ENCODE results near the gene ASTN2.
"Not testable (repeated sequence)": the region's sequence is repeated elsewhere in the genome, so short reads cannot be mapped to it uniquely, and the experiment has no call there.

Gene ASTN2

DNA sequence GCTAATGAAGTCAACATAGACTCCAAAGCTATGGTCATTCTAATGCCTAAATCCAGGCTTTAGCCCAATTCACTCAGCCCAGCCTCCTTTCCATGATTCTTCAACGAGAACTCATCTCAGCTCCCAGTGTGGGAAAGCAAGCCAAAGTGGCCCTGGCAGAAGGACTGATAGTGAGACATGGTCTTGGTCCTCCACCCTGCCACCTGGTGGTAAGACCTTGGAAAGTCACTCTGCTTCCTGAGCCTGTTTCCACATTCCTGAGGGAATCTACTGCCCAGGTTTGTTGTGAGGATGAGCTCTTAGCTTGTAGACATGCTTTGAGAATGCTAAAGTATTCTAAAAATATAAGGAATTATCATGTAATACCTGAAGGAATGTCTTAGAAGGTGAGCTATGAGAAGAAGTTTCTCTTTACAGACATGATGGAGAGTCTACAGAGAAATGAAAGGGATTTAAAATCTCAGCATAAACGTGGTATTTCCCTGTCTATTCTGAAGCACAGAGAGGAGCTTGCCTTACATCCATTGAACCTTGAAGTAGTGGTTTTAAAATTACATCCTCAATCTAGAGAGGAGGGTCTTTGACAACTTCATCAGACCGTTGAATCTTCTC, 554.2 kb downstream of the ASTN2 start:
- no peak for TF ChIP-seq POLR2A (IDR thresholded peaks at IDR 0.05; ENCODE audit: low read depth, low read length)
- DNase-seq (ENCODE audit: insufficient read length, low spot score) = peak; percentile 89
- FAIRE-seq = peak; percentile 98

DNA sequence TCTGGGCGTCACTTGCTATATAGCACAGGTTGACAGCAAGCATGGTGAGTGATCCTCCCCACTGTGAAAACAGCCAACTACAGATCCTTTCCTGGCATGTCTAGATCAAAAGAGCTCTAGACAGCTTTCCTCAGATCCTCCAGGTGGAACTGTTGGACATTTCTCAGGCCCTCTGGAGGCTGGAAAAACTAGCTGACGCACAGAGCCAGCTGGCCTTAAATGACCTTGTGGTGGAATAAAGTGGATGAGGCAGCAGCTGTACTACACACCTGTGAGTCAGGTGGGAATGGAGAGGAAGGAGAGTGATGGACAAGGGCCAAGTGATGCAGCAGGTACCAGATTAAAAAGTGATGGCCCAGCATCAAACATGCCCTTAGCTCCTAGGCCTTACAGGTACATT, 555.1 kb downstream of the ASTN2 start:
- DNase-seq (ENCODE audit: insufficient read length, low spot score) (no peak), FAIRE-seq (no peak)
- TF ChIP-seq POLR2A (IDR thresholded peaks at IDR 0.05; ENCODE audit: low read depth, low read length) = no peak

DNA sequence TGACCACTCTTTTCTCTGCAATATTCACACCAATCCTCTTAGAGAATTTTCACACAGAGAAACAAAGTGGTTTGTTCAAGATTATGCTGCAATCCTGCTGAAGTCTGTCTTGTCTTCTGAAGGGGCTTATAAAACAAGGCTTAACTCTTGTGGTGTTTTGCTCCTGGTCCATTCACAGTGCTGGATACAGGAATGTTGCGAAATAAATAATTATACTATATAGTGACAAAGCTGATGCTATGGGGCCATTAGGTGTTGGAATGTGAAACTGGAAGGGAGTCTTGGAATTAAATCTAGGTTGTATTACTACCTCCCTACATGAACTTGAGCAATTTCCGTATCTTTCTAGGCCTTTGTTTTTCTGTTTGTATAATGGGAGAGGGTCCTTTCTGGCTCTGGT, 557.5 kb downstream of the ASTN2 start:
- FAIRE-seq (no peak), DNase-seq (ENCODE audit: insufficient read length, low spot score) (no peak)
- TF ChIP-seq POLR2A (IDR thresholded peaks at IDR 0.05; ENCODE audit: low read depth, low read length) = no peak

DNA sequence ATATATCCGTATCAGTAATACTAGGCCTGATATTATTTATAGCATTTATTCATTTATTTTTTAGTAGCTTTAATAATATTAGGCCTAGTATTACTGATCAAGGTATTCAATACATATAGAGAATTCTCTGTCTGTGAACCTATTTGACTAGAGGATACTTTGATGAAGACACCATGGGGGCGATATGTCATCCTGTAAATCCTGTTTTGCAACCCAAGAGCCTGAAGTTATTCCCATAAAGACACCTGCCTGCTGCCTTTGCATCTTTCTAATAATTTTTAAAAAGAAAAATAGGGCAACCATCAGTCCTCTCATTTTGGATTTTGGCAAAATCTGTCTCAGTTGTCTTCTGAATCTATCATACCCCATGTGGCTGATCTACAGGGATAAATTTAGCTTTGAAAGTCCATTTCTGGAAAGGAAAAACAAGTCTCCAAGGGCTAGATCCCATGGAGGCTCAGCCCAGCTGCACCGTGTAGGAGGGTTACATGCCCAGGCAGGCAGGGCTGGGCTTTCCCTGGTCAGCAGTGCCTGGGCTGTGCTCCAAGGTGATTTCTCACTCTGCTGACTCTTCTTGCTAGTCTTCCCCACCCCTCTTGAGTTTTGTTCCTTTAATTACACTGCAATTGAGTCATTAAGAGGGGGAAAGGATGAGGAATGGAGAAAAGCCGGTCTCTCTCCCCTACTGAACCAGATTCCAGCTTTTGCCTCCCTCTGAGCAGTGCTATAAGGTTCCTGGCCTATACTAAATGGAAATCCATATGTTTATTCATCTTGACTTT, 558.8 kb downstream of the ASTN2 start:
- no peak for TF ChIP-seq POLR2A (IDR thresholded peaks at IDR 0.05; ENCODE audit: low read depth, low read length)
- FAIRE-seq (no peak), DNase-seq (ENCODE audit: insufficient read length, low spot score) (no peak)

DNA sequence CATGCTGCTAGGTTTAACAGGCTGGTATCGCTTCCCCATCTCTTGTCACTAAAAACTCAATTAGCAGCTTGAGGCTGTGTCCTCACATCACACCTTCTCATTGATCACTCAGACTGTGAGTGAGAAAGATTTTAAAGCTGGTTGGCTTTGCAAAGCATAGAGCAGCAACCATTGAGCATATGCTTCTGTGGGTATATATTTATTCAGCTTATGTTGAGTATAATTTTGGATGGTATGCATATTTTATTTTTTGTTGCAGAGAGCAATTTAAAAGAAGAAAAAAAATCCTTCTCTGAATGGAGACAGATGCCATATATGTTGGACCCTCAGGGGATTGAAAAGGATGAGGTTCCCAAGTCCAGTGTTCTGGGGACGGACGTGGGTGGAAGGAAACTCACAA, 565.1 kb downstream of the ASTN2 start:
- DNase-seq (ENCODE audit: insufficient read length, low spot score) = no peak
- TF ChIP-seq POLR2A (IDR thresholded peaks at IDR 0.05; ENCODE audit: low read depth, low read length) = no peak
- FAIRE-seq = no peak

DNA sequence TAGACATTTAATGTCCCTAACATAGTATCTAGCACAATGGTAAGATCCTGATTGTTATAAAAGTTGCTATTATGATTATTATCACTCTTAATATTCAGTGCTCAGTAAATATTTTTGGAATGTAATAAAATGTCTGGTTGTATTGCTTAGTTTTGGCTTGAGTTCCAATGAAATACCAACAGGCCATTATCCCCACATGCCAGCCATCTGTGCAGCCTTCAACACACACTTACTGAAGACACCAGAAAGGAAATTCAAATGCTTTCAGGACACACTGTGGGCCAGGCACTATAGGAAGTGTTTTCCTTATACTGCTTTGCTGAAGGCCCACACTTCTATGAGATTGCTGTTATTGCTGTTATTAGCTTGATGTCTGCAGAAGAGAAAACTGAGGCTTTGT, 570.2 kb downstream of the ASTN2 start:
- no peak for TF ChIP-seq POLR2A (IDR thresholded peaks at IDR 0.05; ENCODE audit: low read depth, low read length)
- FAIRE-seq (no peak), DNase-seq (ENCODE audit: insufficient read length, low spot score) (no peak)

DNA sequence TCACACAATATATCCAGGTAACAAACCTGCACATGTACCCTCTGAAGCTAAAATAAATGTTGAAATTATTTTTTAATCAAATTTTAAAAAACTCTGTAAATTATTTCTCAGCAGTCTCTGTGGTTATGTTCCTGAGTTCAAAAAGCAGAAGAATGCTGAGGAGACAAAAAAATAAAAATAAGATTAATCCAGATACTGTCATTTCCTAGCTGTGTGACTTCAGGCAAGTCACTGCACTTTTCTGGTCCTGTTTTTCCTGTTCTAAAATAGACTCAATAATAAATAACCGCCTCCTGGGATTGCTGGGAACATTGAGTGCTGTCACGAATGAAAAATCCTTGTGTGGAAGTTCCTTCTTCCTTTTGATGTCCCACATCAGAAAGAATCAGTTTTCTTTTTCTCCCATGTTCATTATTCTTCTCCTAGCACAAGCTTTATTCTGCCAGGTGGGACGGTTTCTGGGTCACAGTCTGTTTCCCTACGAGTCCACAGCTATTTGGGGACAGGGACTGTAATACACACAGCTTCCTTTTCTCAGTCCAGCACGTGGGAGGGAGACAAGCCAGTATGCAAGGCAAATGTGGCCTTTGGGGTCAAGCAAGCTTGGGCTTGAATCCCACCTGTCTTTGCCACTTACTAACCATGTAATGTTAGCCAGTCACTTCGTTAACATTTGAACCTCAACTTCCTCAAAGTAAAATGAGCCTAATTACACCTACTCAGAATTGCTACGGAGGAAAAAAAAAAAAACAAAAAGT, 570.8 kb downstream of the ASTN2 start:
- FAIRE-seq (no peak), DNase-seq (ENCODE audit: insufficient read length, low spot score) (no peak)
- TF ChIP-seq POLR2A (IDR thresholded peaks at IDR 0.05; ENCODE audit: low read depth, low read length) = no peak

DNA sequence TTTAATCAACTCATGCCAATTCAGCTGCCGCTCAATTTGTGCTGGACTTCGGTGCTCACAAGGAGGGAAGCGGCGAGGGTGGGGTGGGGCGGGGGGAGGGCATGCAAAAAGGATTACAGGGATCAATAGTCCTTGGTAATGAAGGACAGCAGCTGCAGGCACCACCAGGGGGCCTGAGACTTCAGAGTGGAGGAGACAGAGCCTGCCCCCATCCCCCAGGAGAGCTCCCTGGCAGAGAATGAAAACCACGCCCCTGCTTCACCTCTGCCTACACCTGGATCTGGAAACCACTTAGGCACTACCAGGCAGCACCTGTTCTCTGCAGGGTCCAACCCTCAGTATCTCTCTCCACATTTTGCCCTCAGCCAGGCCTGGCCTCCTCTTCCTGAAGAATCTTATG, 572.2 kb downstream of the ASTN2 start:
- TF ChIP-seq POLR2A (IDR thresholded peaks at IDR 0.05; ENCODE audit: low read depth, low read length) = no peak
- no peak for FAIRE-seq
- no peak for DNase-seq (ENCODE audit: insufficient read length, low spot score)

DNA sequence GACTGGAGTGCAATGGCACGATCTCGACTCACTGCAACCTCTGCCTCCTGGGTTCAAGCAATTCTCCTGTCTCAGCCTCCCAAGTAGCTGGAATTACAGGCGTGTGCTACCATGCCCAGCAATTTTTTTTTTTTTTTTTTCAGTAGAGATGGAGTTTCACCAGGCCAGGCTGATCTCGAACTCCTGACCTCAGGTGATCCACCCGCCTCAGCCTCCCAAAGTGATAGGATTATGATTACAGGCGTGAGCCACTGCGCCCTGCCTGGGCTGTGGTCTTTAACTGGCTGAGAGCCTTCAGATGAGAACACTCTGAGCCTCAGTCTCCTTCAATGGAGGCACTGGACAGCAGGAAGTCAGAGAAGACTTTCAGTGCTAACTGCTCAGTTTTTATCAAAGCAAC, 576.4 kb downstream of the ASTN2 start:
- not testable (repeated sequence) for DNase-seq (ENCODE audit: insufficient read length, low spot score); FAIRE-seq

DNA sequence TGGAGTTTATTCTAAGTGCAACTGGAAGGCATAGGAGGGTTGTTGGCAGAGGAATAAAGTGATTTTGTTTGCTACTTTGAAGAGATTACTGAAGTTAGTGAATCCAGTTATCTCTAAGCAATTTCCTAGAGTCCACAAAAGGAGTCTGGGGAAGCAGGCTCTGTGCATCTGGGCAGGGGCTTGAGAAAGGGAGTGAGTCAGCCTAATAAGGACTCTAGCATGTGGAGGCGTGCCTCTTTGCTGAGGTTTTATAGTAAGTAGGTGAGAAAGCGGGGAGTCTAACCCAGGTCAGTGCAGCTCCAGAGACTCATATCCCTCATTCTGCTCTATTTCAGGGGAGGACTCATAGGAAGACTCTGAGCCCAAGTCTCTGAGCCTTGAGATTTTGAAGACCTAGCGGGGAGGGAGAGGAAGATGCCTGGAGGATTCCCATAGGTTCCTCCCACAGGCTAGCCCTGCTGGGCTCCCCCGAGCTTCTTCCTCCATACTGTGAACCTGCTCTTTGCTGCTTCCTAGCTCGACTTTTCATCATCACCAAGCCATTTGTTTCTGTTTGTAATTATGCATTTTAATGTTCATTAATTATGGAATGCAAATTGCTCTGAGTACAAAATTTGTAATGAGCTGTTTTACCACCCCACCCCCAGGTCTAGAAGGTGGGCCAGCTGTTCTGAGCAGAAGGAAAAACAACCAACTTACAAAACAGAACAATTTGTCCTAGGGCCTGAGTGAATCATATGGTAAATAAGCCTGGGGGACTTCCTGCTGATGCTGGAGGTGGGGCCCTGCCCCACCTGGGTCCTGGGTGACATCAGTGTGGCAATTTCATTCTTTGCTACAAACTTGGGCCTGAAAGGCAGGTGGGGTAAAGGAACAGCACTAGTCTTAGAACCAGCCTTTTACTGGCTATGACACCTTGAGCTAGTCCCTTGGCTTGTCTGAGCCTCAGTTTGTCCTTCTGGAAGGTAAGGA, 577.6 kb downstream of the ASTN2 start:
- TF ChIP-seq POLR2A (IDR thresholded peaks at IDR 0.05; ENCODE audit: low read depth, low read length) = no peak
- DNase-seq (ENCODE audit: insufficient read length, low spot score) = no peak
- no peak for FAIRE-seq

DNA sequence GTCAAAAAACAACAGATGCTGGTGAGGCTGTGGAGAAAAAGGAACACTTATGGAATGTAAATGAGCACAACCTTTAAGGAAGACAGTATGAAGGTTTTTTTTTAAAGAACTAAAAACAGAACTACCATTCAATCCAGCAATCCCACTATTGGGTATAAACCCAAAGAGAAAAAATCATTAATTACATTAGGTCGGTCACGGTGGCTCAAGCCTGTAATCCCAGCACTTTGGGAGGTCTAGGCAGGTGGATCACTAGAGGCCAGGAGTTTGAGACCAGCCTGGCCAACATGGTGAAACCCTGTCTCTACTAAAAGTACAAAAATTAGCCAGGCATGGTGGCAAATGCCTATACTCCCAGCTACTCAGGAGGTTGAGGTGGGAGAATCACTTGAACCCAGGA, 584.5 kb downstream of the ASTN2 start:
- DNase-seq (ENCODE audit: insufficient read length, low spot score); FAIRE-seq: not testable (repeated sequence)

DNA sequence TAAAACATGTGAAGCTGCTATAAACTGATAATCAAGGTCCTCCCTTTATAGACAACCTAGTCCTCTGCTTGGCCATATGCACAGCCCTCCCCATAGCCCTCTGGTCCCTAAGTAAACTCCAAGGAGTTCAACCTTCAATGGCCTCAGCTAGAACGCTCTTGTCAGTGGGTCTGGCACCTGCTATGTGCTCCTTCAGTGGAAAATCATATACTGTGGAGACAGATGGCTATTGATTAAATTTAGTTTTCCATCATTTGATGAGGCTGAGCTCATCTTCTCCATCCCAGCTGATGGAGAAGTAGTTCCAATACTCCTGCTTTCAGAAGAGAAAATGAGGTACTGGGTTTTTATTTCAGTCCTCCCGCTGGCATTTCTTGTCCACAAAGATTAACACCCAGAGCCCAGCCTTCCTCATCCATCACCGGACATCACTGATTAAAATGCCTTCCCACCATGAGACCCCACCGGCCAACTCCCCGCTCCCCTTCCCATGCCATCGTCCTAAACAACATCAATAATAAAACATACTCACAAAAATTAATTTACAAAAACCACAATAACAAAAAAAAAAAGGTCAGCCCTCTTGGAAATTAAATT, 593.1 kb downstream of the ASTN2 start:
- FAIRE-seq = no peak
- DNase-seq (ENCODE audit: insufficient read length, low spot score) = no peak
- TF ChIP-seq POLR2A (IDR thresholded peaks at IDR 0.05; ENCODE audit: low read depth, low read length) = no peak

DNA sequence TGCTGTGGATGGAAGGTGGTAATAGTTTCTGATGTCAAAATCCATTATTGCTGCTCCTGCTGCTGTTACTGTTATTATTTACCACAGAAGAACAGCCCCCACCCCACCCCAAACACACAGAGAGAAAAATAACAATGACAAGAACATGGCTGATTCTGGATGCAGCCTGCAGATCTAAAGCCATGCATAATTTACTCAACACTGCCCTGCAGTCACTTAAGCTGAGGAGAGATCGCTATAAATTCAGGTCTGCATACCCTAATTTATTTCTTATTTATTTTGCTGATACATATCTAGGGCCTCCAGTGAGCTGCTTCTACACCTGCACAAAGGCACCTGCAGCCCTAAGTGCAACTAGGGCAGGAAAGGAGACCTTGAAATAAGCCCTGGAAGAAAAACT, 595.7 kb downstream of the ASTN2 start:
- DNase-seq (ENCODE audit: insufficient read length, low spot score) = no peak
- no peak for FAIRE-seq
- no peak for TF ChIP-seq POLR2A (IDR thresholded peaks at IDR 0.05; ENCODE audit: low read depth, low read length)
